ENCODE results near the gene ORAI2.
"Not testable (repeated sequence)": the region's sequence is repeated elsewhere in the genome, so short reads cannot be mapped to it uniquely, and the experiment has no call there.

The ORAI2 gene

GRCh38 chr7:102433219-102434038 lies at the start of gene ORAI2:
Gene ORAI2 (plus strand): TSS chr7:102433575. CDS start chr7:102438957, 5,382 bp downstream.
- DNase-seq = peak; percentile 83

GRCh38 chr7:102387064-102387463 lies 46.3 kb upstream of the ORAI2 start:
- no peak for DNase-seq

- DNase-seq = no peak
Observed at GRCh38 chr7:102389810-102390209, 43.6 kb upstream of the ORAI2 start.

GRCh38 chr7:102390697-102391484 lies 42.5 kb upstream of the ORAI2 start:
- peak; percentile 47 for DNase-seq

- DNase-seq = no peak
Observed at GRCh38 chr7:102392330-102392729, 41.0 kb upstream of the ORAI2 start.

GRCh38 chr7:102393467-102393866 lies 39.9 kb upstream of the ORAI2 start:
- DNase-seq = no peak

- DNase-seq = no peak
Observed at GRCh38 chr7:102395592-102395872, 37.8 kb upstream of the ORAI2 start.

- DNase-seq = peak; percentile 73
Observed at GRCh38 chr7:102395873-102396709, 37.3 kb upstream of the ORAI2 start, which contains the start of gene PRKRIP1. Gene PRKRIP1 (plus strand): TSS chr7:102396363. CDS start chr7:102396412, 49 bp downstream.

- DNase-seq = no peak
Observed at GRCh38 chr7:102396710-102397019, 36.7 kb upstream of the ORAI2 start.

- no peak for DNase-seq
Observed at GRCh38 chr7:102398543-102398942, 34.8 kb upstream of the ORAI2 start.

GRCh38 chr7:102400360-102400759 lies 33.0 kb upstream of the ORAI2 start:
- DNase-seq = no peak

GRCh38 chr7:102403563-102403962 lies 29.8 kb upstream of the ORAI2 start:
- DNase-seq = no peak

- DNase-seq = no peak
Observed at GRCh38 chr7:102404005-102404861, 29.1 kb upstream of the ORAI2 start.

GRCh38 chr7:102404862-102405188 lies 28.6 kb upstream of the ORAI2 start:
- not testable (repeated sequence) for DNase-seq

GRCh38 chr7:102407910-102408309 lies 25.5 kb upstream of the ORAI2 start:
- no peak for DNase-seq

- DNase-seq = not testable (repeated sequence)
Observed at GRCh38 chr7:102408530-102408929, 24.8 kb upstream of the ORAI2 start.

GRCh38 chr7:102409340-102409739 lies 24.0 kb upstream of the ORAI2 start:
- DNase-seq = no peak

- DNase-seq = no peak
Observed at GRCh38 chr7:102410123-102410522, 23.3 kb upstream of the ORAI2 start.

GRCh38 chr7:102410918-102411317 lies 22.5 kb upstream of the ORAI2 start:
- no peak for DNase-seq

GRCh38 chr7:102412548-102412947 lies 20.8 kb upstream of the ORAI2 start:
- peak; percentile 38 for DNase-seq

GRCh38 chr7:102413091-102413490 lies 20.3 kb upstream of the ORAI2 start:
- no peak for DNase-seq

GRCh38 chr7:102413611-102414010 lies 19.8 kb upstream of the ORAI2 start:
- no peak for DNase-seq

Data from activated CD4-positive, alpha-beta T cell treated with anti-CD3 and anti-CD28 coated beads for 1 hour (primary cell).